BLaER1 (cell line): ENCODE results near the gene AP3S2.

ENCODE experiments used
- H3K27ac ChIP-seq: shearing (Covaris generic); formaldehyde crosslinking; 2 replicates; pipeline ENCODE4 v1.8.1; 2022
- H3K27me3 ChIP-seq: shearing (Covaris generic); formaldehyde crosslinking; 2 replicates; pipeline ENCODE4 v1.8.1; 2022
- H3K36me3 ChIP-seq: shearing (Covaris generic); formaldehyde crosslinking; 2 replicates; pipeline ENCODE4 v1.8.1; 2022
- H3K4me1 ChIP-seq: shearing (Covaris generic); formaldehyde crosslinking; 2 replicates; pipeline ENCODE4 v1.8.1; 2022
- H3K4me2 ChIP-seq: shearing (Covaris generic); formaldehyde crosslinking; 2 replicates; pipeline ENCODE4 v1.8.1; 2022
- H3K4me3 ChIP-seq: shearing (Covaris generic); formaldehyde crosslinking; 2 replicates; pipeline ENCODE4 v1.8.1; 2022
- H3K9ac ChIP-seq: shearing (Covaris generic); formaldehyde crosslinking; 2 replicates; pipeline ENCODE4 v1.8.1; 2022
- H3K9me3 ChIP-seq: shearing (Covaris generic); formaldehyde crosslinking; 2 replicates; pipeline ENCODE4 v1.8.1; 2022
- H4K20me1 ChIP-seq: shearing (Covaris generic); formaldehyde crosslinking; 2 replicates; pipeline ENCODE4 v1.8.1; 2022
- Cebpa-rat ChIP-seq: shearing (Covaris generic); IDR thresholded peaks from 2 replicates; pipeline ENCODE4 v1.8.1; 2022

AP3S2 gene

DNA sequence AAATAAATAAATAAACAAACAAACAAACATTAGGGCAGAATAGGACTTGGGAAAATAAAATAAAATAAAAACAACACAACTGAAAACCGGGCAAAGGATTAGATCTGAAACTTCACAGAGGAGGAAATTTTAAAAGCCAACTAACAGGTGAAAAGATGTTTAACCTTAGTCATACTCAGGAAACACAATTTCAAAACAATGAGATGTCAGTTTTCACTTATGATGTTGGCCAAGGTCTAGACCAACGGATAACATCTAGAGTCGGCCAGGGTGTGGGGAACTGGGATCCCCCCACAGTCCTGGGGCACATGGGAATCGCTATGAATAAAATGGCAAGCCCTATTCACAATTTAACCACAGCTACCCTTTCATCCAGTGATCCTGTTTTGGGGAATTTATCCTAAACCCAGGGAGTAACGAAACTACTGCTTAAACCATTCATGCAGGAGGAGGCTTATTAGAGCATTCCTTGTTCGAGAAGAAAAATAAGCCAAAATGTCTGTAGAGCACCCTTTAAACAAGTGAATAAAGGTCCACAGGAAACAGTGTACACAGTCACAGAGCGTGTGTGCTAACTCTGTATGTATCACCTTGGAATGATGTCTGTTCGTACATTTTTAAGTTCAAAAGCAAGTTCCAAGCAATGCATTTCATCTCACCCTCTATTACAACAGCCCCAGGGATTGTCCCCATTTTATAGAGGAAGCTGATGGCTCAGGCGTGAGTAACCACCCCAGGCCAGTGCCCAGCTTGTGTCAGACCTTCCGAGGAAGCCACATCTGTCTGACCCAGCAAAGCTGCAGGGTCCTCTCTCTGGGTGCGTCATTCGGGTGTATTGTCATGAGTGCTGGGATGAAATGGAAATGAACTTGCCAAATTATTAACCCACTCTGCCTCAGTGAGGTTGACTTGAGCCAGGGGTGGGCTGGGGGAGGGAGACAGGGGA lies 72.9 kb downstream of the AP3S2 start:
- TF ChIP-seq Cebpa-rat: no peak
- peaks cover 1% of the 10 kb centered on the region; the same call in 1 of the 2 replicates for H3K27me3 ChIP-seq
- no peaks in the 10 kb centered on the region for H4K20me1 ChIP-seq
- H3K9me3 ChIP-seq: no peaks in the 10 kb centered on the region
- H3K4me1 ChIP-seq: peaks cover 40% of the 10 kb centered on the region
- no peak overlapping the region for H3K9ac ChIP-seq
- H3K36me3 ChIP-seq: no peaks in the 10 kb centered on the region
- no peak overlapping the region for H3K27ac ChIP-seq
- no peak overlapping the region for H3K4me3 ChIP-seq
- H3K4me2 ChIP-seq: no peak overlapping the region

DNA sequence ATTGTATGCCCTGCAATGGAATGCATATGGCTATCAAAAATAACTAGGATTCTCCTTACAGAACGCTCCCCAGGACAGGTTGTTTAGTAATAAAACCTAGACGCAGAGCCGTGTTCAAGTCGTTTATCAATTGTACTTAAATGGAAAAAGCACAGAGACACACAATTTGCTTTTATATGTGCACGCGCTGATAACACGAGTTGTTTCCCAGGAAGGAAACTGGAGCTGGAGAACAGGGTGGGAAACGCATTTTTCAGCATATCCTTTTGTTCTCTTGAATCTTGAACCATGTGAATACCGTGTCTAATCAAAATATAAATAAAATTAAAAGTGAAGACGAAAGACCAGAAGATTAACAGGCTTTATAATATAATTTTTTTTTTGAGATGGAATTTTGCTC lies 75.5 kb downstream of the AP3S2 start:
- no peak overlapping the region for H3K4me3 ChIP-seq
- peaks cover 44% of the 10 kb centered on the region for H3K4me1 ChIP-seq
- H3K27ac ChIP-seq: no peak overlapping the region
- peaks cover 7% of the 10 kb centered on the region for H4K20me1 ChIP-seq
- no peak for TF ChIP-seq Cebpa-rat
- no peaks in the 10 kb centered on the region for H3K36me3 ChIP-seq
- peaks cover 23% of the 10 kb centered on the region for H3K27me3 ChIP-seq
- no peak overlapping the region for H3K4me2 ChIP-seq
- H3K9ac ChIP-seq: no peak overlapping the region
- peaks cover 5% of the 10 kb centered on the region for H3K9me3 ChIP-seq

DNA sequence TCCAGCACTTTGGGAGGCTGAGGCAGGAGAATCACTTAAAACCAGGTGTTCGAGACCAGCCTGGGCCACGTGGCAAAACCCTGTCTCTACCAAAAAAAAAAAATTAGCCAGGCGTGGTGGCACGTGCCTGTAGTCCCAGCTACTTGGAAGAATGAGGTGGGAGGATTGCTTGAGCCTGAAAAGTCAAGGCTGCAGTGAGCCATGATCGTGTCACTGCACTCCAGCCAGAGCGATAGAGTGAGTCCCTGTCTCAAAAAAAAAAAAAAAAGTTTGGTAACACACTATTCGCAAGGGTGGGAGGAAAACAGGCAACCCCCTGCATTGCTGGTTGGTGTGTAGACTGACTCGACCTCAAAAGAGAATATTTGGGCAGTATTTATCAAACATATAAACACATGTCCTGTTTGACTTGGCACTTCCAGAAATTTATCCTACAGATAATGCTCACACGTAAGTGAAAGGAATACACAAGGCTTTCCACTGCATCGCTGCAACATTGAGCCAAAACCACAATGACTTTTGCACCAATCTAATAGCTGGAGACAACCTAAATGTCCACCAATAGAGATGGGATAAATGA lies 76.0 kb downstream of the AP3S2 start:
- Histone ChIP-seq H3K36me3 (no peaks in the 10 kb centered on the region), H4K20me1 (peaks cover 10% of the 10 kb centered on the region), H3K9me3 (peaks cover 5% of the 10 kb centered on the region), H3K9ac (no peak overlapping the region), H3K27me3 (peaks cover 28% of the 10 kb centered on the region), H3K4me3 (no peak overlapping the region), H3K4me1 (peaks cover 43% of the 10 kb centered on the region), H3K4me2 (0 out of 2 replicates have a peak overlapping the region, but pooled peaks have one; percentile 19), H3K27ac (no peak overlapping the region)
- no peak for TF ChIP-seq Cebpa-rat

DNA sequence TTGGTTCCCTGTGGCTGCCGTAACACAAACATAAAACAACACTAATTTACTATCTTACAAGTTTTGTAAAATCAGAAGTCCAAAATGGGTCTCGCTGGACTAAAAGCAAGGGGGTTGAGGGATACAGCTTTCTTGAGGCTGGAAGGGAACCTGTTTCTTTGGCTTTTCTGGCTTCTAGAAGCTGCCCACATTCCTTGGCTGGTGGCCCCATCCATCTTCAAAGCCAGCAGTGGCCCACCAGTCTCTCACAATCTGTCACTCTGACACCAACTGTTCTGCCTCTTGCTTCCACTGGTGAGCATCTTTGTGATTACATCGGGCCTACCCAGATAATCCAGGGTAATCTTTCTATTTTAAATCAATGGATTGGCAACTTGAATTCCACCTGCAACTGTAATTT lies 78.0 kb downstream of the AP3S2 start:
- Histone ChIP-seq H3K4me2 (peak overlapping the region; percentile 93), H3K36me3 (no peaks in the 10 kb centered on the region), H3K27ac (peak overlapping the region; percentile 74; the same call in 1 of the 2 replicates), H4K20me1 (peaks cover 10% of the 10 kb centered on the region), H3K4me3 (peak overlapping the region; percentile 70; the same call in 1 of the 2 replicates), H3K9me3 (peaks cover 5% of the 10 kb centered on the region), H3K4me1 (peaks cover 32% of the 10 kb centered on the region), H3K27me3 (peaks cover 31% of the 10 kb centered on the region), H3K9ac (no peak overlapping the region)
- no peak for TF ChIP-seq Cebpa-rat

DNA sequence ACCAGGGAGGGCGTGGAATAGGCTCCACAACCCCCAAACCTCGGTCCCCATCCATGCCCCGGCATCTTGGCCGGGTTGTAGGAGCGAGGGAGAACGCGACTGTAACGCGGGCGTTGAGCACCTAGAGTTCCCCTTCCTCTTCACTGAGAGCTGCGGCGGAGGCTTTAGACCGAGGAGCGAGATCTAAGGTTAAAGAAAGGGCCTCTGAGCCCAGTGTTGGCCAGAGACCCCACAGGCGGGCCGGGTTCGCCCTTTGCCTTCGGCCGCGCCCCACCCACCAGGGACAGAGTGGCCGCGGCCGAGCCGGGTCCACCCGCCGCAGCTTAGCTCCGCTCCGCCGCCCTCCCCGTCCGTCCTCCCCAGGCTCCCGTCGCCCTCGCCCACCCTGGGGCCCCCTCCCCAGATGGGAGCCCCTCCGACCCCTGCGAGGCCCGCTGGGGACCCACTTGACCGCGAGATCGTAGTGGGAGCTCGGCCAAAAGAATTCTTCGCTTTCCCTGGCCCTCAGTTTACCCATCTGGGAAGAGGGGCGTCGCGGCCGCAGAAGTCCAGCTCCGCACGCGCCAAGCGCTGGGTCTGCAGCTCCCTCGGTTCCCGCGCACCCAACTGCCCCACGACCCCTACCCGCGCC lies 79.6 kb downstream of the AP3S2 start:
- Histone ChIP-seq H4K20me1 (peaks cover 10% of the 10 kb centered on the region), H3K27ac (peak overlapping the region; percentile 74; the same call in 1 of the 2 replicates), H3K4me3 (peak overlapping the region; percentile 70), H3K9ac (no peak overlapping the region; the same call in 1 of the 2 replicates), H3K36me3 (no peaks in the 10 kb centered on the region), H3K4me2 (peak overlapping the region; percentile 93), H3K4me1 (peaks cover 32% of the 10 kb centered on the region), H3K27me3 (peaks cover 31% of the 10 kb centered on the region), H3K9me3 (peaks cover 5% of the 10 kb centered on the region)
- no peak for TF ChIP-seq Cebpa-rat

DNA sequence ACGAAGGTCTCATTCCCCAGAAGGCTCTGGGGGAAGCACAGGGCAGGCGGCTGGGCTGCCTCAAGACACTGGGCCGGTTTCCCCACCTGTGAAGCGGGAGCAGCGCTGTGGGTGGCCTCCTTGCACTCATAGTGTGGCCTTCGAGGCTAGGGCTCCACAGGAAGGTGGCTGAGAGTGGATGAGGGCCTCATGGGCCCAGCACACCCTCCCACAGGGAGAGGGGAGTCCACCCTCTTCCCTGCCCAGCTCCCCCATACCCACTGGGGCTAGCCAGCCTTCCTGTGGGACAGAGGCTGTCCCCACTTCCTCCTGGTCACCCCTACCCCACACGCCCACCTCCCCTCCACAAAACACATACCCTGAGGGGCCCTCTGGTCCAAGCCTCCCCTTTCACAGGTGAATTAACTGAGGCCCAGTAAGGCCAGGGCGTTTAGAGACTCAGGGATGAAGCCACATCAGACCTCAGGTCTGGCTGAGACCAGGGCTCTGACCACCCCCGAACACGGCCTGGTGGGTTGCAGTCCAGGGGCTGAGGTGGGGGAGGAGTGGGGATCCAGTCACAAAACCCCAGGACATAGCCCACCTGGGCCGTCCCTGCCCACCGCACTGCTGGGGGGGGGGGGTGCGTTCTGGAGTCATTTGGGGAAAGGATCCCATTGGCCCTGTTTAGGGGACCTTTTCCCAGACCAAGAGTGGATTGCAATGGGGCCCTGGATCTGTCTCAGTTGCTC lies 80.2 kb downstream of the AP3S2 start:
- no peak overlapping the region for H3K27ac ChIP-seq
- H3K36me3 ChIP-seq: no peaks in the 10 kb centered on the region
- no peak for TF ChIP-seq Cebpa-rat
- peak overlapping the region; percentile 93 for H3K4me2 ChIP-seq
- H3K9ac ChIP-seq: no peak overlapping the region
- peaks cover 37% of the 10 kb centered on the region for H3K4me1 ChIP-seq
- peaks cover 31% of the 10 kb centered on the region for H3K27me3 ChIP-seq
- H3K9me3 ChIP-seq: peaks cover 5% of the 10 kb centered on the region
- H4K20me1 ChIP-seq: peaks cover 10% of the 10 kb centered on the region
- peak overlapping the region; percentile 70 for H3K4me3 ChIP-seq

DNA sequence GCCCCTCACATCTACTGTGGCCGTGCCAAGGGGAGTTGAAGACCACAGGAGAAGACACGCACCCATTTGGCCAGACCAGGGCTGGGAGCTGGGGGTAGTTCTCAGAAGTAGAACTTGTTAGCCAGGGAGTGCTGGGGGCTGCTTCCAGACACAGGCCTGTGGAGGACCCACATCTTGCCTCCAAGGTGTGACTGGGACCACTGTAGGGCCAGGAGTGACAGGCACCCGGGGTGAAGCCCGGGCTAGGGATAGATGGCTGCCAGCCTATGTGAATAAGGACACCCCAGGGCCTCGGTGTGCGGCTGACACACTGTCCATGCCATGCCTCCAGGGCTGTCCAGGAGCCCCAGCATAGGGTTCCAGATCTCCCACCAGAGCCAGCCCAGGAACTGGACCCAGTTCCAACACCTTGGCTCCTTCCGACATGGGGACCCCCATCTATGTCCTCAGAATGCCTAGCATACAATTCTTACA lies 80.9 kb downstream of the AP3S2 start:
- Histone ChIP-seq H3K4me2 (peak overlapping the region; percentile 93; the same call in 1 of the 2 replicates), H3K36me3 (no peaks in the 10 kb centered on the region), H3K27me3 (peaks cover 31% of the 10 kb centered on the region), H3K9me3 (peaks cover 5% of the 10 kb centered on the region), H3K4me1 (peaks cover 38% of the 10 kb centered on the region), H3K9ac (no peak overlapping the region), H3K4me3 (no peak overlapping the region), H4K20me1 (peaks cover 10% of the 10 kb centered on the region), H3K27ac (no peak overlapping the region)
- no peak for TF ChIP-seq Cebpa-rat

DNA sequence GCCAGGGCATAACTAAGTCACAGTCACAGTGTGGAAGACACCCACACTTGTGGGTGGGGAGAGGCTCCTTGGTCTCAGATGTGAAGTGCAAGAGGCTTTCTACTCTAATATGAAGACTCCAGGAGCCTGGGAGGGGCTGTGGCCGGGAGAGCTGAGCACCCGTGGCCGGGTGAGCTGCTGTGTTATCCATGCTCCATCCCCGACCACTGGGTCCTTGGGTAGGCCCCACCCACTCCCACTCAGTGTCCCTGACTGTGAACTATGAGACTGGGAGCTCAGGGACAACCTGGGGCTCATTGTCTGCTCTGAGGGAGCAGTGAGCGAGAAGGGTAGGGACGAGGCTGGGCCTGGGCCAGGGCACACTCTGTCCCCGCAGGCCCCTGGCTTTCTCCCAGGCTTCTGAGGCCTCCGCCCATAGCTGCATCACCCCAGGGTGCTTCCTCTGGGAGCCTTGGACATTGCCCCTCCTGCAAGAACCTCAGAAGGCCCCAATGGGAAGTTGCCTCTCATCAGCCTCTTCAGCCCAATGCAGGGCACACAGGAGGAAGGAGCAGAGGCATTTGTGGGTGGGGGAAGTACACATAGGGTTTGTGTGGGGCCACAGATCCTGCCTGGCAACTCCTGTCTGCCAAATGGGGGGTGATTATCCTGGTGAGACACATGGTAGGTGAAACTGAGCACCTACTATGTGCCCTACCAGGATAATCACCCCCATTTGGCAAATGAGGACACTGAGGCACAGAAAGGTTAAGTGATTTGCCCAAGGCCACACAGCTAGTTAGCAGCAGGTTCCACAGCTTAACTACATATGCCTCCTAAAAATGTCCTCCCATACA lies 81.6 kb downstream of the AP3S2 start:
- Histone ChIP-seq H3K4me1 (peaks cover 31% of the 10 kb centered on the region), H3K9me3 (peaks cover 5% of the 10 kb centered on the region), H3K4me2 (no peak overlapping the region), H3K4me3 (no peak overlapping the region), H3K36me3 (no peaks in the 10 kb centered on the region), H4K20me1 (peaks cover 10% of the 10 kb centered on the region), H3K9ac (no peak overlapping the region), H3K27me3 (peaks cover 31% of the 10 kb centered on the region), H3K27ac (no peak overlapping the region)
- no peak for TF ChIP-seq Cebpa-rat
